NCI-H526 (cell line): ENCODE data around the gene PHF12.
"Not testable (repeated sequence)": the region's sequence is repeated elsewhere in the genome, so short reads cannot be mapped to it uniquely, and the experiment has no call there.

Source experiments
- DNase-seq, 2 experiments: peaks; one replicate each; lab custom pipeline; 2025; lab: John Stamatoyannopoulos, UW

PHF12 gene

DNA sequence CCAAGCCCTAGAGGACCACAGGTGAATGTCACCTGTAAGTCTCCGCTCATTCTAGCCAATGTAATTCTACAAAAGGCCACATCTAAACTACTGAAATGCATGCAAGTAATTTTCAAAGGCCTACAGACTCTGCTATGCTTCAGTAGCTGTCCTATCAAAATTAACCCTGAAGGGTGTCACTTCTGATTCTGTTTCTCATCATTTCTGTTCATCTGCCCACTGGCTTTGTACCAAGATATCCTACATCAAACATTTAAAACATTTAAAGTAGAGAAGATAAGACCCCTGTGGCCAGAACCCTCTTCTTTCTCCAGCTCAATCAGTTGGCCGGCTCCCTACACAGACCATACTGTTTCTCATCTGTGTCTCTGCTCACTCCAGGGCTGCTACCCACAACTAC, 21.5 kb downstream of the PHF12 start:
- no peak for DNase-seq

DNA sequence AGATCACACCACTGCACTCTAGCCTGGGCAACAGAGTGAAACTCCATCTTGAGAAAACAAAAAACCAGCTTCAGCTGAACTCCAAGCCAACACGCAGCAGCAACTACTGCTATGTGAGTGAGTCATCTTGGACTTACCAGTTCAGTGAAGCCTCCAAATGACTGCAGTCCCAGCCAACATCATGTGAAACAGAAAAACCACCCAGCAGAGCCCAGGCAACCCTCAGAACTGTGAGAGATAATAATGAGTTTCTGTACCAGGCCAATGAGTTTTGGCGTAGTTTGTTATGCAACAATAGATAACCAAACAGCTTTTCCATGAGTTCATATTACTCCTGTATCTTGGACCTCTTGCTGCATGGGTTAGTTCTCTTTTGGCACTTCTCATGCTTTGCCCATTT, 23.3 kb downstream of the PHF12 start:
- DNase-seq, result no peak

DNA sequence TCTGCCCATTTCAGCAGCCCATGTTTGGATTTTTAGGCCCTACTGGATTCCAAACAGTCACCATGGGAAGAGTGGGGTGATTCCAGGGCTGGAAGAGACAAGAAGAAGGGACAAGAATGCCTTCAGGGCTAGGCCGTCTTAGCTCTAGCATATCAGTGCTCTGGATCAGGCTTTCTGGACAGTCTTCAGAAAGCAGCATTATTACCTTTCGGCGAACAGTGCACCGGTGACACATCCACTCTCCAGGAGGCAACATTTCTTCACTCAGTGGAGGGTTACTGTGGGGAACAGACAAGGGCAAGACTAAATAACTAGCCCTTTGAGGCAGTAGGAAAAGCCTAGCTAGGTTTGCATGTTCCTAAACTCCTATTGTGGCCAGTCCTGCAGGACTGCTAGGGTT, 24.5 kb downstream of the PHF12 start:
- DNase-seq, result no peak

DNA sequence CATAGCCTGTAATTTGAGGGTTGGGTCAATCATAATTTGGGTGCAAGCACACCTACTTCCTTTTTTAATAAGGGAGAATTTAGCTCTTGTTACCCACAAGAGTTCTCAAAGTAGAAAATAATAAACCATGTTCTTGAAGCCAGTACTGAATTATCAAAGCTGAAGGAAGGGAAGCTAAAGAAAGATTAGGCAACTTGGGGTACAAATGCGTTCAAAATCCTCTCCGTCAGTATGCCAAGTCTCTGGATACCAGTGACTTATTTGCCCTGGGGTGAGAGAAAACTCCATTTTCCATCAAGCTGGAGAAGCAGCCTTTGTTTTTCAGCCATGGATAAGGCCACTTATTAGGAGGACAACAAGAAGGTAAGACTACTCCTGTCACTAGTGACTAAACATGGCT, 25.0 kb downstream of the PHF12 start:
- no peak for DNase-seq

DNA sequence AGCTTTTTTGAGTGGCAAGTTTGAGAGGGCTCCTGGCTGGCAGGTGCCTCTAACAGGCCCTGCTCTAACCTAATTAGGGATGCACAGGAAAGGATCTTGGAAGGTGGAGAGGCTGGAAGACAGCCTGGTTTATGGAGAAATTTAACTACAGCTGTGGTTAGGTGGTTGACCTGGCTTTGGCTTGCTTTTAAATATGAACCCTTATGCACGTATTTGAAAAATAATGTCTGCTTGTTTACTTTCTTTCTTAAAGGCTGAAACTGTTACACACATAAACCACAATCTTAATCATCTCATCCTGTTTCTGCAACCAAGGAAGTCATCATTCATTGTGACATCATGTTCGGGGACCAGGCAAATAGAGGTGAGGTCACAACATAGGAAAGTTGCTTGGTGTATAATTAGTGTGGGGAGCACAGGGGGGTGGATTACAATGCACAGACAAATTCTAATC, 25.4 kb downstream of the PHF12 start:
- DNase-seq, result no peak

DNA sequence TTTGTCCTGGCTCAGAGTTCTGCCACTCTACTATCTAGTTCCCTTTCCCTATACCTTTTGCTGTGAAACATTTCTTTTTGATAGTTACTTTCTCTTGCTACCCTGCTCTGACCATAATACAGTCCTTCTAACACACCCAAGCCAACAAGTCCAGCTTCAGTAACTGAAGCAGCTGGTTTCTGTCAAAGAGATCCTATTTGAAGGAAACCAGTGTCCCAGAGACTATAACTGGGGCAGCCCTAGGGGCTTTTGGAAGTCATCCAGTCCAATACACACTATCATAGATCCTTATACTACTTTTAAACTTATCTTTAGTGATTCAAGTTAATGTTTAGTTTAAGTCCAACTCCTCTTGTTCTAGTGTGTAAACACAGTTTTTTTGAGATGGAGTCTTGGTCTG, 31.1 kb downstream of the PHF12 start:
- DNase-seq, result no peak

DNA sequence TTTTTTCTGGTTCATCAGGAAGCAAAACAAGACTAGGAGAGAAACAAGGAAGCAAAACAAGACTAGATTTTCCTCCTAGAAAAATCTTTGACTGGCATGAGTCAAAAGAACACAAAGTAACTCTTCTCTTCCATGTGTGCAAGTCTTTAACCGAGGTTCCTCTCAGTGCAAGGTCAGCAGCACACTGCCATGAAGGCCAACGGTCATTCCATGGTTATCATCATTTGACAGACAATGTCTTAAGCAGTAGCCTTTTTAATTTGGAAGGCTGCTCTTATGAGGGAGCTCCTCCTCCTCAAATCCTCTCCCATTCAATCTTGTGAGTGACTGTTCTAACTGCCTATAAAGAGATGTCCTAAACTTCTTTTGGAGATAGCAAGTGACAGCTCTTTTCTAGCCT, 33.0 kb downstream of the PHF12 start:
- no peak for DNase-seq

DNA sequence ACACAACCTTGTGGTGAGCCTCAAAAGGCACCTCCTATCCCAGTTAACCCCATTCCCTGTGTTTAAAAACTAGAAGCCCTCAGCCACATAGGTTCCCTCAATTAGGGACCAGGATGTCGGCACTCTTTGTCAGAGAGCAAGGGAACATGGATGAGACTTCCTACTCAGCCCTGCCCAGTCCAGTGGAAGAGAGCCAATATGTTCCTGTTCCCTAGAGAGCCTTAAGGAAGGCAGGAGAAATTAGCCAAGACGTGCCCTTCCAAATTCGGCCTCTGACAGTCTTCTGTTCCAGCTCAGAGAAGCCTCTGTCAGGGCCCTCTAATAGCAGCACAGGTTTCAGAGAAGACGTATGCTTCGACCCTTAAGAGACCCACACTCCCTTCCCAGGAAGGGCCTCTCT, 33.9 kb downstream of the PHF12 start:
- DNase-seq, result no peak

DNA sequence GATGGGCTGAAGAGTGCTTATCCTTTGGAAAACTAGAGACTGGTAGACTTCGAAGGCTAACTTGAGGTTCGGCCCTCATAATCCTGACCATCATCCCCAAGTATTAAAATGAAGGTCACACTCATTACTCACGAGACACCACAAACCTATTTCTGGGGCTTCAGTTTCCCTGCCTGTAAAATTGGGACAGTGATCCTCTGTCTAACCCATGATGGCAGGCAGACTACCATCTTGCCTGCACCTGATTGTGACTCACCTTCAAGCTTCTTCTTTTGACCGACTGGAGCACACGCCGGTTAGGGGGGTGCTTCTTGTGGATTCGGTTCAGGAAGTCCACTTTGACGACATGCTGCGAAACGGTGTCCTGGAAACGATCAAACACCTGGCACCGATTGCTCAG, 34.3 kb downstream of the PHF12 start:
- no peak for DNase-seq

DNA sequence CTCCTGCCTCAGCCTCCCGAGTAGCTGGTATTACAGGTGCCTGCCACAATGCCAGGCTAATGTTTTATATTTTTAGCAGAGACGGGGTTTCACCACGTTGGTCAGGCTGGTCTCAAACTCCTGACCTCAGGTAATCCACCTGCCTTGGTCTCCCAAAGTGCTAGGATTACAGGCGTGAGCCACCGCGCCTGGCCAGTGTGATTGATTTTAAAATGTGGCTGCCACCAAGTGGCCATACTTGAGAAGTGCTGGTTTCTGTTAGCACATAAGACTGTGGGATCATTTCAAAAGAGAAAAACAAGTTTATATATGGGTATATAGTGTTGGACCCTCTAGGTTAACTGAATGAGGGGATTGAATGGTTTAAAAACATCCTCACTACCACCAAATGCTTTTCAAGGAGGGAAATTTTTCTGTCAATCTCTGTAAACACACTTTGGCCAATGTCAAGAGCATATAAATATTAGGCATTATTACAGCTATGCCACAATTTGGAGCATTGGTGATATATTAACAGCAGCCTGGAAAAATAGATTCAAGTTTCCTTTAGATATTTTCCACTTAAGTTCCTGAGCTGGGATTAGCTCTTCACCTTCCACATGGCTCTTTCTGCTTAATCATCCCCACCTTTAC, 34.9 kb downstream of the PHF12 start:
- DNase-seq, result peak in 1 of 2 experiments; percentile 73

DNA sequence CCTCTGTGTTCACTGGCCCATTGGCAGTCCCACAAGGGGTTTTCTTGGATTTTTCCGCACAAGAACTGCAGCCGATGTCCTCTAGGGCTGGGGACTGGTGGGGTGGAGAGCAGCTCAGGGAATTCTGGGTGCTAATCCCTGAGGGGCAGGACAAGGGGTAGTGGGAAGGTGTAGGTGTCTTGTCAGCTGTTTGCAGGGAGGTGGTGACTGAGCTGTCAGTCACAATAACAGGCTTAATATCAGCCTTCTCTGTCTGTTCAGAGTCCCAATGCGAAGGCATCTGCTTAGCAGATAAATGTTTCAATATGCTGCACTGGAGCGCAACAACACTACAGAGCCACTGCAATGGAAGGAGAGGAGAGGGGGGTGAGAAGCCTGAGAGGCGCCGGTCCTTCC, 38.4 kb downstream of the PHF12 start:
- no peak for DNase-seq

DNA sequence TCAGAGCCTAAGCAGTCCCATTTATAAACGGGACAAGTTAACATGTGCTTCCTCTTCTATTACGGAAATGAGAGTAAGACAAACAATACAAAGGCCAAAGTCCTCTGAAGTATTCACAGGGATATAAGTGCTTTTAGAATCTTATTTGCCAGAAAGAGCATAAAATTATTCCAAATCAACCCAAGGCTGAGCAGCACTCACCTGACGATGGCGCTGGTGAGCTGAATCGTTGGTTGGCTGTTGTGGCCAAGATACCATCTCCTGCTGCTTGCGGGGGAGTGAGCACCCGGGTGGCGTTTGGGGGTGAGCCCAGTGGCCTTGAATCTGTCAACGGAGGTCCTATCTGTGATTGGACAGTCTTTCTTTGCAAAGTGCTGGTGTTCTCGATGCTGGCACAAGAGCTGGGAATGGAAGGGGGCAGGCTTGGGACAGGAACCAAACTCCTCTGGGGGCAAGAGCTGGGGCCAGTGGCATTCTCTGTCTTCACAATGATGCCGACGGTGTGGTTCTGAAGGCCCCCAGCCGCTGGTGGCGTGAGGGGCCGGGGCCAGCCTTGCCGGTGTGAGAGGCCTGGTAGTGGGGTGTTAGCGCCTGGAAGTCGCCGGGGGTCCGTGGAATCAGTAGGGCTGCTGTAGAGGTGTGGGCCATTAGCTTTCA, 38.9 kb downstream of the PHF12 start:
- no peak for DNase-seq

DNA sequence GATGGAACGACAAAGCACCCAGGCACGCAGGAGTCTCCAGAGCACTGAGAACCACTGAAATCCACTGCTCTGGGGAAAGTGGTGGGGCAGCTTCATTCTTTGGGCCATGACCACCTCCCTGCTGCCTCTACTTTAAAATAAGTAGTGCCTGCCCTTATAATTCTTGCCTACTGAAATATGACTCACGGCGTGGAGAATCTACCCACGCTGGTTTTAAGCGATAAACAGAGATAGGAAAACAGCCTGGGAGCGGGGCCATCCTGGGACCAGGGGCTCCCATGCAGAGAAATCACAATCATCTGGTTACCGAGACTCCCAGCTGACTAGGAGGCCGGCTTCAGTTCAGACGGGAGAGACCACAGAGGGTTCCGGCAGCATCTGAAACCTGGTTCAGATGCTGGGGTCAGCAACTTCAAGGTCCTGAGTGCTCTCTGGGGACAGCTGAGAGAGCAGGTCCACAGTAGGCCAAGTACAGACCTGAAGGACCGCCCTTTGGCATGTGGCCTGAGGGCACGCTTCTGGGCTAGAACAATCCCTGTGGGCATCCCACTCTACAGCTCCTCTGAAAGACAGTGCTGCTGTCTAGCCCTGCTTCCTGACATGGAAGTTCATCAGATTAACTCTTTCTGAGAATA, 39.8 kb downstream of the PHF12 start:
- no peak for DNase-seq

DNA sequence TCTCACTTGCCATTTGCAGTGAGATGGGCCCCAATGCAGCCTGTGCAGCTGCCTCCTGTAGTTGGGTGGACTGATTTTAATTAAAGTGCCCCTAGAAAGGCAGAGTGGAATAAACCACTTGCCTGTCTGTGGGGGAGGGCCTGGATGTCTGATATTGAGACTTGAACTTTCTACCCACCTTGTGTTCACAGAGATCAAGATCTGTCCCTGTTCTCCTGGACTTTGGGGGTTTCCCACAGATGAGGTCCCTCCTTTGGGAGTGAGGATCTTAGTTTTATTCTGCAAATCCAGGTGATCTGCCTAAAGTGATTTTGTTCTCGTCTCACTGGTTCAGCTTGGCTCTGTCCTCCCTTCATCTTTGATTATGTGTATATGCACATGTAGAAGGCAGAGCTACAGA, 40.8 kb downstream of the PHF12 start:
- DNase-seq, result no peak

DNA sequence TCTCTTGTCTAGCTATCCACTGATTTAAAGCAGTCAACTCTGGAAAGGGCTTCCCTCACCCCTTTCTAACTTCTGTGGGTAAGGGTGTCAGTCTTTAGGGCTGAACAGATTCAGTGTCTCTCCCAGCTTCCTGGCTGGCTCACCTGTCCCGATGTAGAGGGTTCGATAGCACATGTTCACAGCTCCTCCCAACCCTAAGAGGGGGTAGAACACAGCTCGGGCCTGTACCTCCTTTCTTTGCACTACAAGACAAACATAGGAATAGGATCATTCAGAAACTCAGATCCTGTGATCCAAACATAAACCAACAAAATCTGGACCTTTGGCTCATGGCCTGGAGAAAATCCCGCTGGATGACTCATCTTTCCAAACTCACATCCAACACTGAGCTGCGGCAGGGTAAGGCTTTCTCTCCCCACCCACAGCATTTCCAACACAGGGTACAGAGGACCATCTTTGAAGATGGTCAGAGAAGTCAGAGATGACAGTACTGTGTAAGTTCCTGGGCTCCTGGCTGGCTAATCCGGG, 42.6 kb downstream of the PHF12 start:
- DNase-seq, result no peak

DNA sequence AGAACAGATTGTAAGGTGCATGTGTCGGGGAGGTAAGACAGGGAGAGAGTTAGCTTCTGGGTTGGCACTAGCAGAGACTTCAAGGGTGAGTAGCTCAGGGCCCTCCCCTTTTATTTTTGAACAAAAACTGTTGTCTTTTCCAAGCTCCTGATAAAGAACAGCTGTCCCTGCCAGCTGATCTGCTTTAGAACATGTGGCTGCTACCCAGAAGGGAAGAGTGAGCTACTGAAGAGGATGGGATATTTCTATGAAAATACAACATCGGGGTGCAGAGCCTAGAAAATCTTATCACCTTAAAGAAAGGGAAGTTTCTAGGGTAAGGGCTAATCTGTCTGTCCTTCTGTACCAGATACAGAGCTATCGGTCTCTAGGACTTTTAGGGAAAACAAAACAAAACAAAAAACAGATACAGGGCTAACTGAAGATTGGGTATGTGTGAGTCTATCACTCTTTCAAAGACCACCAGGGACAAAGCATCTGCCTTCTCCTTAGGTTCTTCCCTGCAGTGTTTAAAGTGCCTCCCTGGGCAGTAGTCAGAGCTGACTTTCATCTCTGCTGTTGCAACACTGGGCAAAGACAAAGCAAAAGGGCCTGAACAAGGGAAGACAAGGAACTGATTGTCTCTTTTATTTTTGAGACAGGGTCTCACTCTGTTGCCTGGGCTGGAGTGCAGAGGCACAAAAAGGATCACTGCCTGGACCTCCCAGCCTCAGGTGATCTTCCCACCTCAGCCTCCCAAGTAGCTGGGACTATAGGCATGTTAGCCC, 43.4 kb downstream of the PHF12 start:
- no peak for DNase-seq

DNA sequence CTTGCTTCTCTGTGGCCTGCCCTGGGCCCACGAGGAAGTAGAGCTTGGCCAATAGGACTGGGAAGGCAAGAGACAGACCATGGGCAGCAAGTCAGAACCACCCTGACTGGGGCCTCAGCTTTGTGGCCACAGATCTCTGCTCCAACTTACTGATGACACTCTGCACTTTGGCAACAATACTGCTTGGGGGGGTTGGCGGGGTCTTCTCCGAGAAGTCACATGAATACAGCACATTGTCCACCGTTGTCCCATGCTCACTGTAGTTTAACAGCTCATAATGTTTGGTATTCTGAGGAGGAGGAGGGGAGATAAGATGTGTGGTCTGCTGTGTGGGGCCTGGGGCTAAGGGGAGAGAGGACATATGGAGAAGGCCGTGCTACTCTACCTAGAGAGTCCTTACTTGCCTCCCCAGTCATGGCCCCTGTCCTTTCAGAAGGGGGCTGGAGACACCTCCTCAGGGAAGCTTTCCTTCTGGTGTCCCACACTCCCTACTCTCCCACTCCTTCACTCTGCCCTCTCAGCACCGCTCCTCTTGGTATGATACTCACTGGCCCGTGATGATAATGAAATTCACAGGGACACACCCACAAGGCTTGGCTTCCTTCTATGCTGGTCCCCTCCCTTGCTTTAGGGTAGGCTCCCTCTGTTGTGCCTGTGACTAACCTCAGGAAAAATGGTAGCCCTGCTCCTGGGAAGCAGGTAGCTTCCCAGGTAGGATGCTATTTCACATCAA, 44.4 kb downstream of the PHF12 start:
- no peak for DNase-seq

DNA sequence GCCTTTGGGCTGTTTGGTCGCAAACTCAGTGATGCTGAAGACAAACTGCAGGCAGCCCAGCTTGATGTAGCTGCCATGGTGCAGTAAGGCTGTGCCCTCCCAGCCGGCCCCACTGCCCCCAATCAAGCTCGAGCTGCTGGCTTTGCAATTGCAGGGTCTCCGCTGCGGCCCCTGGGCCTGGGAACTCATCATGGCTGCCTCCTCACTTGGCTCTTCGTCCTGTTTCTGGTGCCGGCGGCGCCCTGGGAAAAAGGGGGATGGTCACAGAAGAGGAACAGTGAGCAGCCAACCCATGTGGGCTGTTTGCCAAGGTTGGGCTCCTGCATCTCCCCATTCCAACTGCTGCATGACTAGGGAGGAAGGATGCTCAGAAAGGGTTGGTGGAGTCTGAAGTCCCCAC, 45.0 kb downstream of the PHF12 start:
- no peak for DNase-seq

DNA sequence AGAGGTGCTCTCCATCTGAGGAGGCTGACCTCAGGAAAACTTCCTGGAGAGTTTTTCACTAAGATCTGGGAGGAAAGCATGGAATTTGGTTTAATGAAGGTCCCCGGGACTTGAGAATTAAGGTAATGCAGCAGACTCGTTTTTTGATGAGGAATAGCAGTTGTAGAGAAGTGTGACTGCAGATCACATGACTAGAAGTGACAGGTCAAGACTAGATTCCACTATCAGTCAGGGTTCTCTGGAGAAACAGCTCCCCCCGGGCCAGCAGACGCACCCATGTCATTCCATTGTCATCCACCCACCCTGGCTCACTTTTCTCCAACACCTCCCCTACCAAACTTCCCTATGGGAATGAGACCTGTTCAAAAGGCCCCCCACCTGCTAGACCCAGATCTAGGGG, 46.5 kb downstream of the PHF12 start:
- DNase-seq, result no peak

DNA sequence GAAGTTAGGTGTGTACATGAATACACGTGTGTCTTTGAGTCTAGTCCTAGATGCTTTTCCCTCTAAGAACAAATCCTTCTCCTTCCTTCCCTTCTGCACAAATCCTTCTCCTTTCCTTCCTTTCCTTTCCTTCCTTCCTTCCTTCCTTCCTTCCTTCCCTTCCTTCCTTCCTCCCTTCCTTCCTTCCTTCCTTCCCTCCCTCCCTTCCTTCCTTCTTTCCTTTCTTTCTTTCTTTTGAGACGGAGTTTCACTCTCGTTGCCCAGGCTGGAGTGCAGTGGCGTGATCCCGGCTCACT, 47.8 kb downstream of the PHF12 start:
- DNase-seq, result not testable (repeated sequence)

DNA sequence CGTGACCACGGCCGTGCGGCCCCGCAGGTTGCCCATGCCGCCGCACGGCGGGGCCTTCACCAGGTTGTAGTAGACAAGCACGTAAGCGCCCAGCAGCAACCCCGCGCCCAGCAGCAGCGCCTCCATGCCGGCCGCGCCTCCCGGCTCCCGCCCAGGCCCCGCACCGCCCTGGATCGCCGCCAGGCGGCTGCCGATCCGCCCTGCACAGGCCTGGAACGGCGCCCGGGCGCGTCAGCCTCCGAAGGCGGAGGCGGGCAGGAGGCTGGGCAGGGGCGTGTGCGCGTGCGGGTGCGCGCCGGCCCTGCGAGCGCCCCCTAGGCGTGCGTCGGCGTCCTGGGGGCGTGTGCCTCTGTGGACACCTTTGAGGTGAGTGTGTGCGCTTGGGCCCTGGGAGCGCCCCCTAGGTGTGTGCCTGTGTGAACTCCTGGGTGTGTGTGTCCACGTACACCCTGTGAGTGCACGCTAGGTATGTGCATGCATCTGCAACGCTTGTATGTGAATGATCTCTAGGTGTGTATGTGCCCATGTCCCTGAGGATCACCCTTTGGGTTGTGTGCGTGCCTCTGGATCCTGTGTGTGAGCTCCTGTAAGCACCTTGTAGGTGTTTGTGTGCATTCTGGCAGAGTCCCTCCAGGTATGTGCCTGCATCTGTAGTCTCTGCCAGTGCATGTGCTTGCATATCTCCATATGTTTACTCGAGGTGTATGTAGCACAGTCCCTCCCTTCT, 48.3 kb downstream of the PHF12 start, which contains the start of gene DHRS13:
Gene DHRS13 (minus strand): TSS at position 261 of the 727 bp plus-strand sequence. CDS start 135 bp downstream, at position 126.
- DNase-seq, result peak; percentile 95 to 99
